ENCODE data around the gene AKAP12. TPM values are rescaled to one million over a fixed set of nuclear protein-coding genes. Genes with fewer than 3 reads are reported as not detected.
"Not testable (repeated sequence)": the region's sequence is repeated elsewhere in the genome, so short reads cannot be mapped to it uniquely, and the experiment has no call there.

The AKAP12 gene
- total RNA-seq, 1 donor from 2014 or later = 5.0 TPM

DNA sequence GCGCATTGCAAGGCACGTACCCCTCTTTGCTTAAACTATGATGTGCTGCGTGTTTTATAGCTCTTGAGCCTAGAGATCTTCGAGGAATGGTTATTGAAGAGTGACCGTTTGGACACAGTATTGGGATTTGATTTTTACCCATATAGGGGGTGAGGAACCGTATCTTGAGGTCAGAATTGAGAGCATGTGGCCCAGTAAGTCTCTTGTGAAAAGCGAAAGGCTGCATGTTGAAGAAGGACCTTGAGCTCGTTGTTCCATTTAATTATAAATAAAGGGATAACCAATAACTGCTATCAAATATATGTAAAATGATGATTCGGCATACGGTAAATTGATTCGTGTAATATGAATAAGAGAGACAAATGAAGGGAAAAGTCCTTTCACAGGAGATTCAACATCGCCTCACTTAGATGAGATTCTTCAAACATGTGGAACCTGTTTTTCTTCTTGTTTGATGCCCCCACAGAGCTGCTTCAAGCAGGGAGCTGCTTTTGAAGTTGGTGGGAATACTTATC is 66.6 kb downstream of the AKAP12 start:
- intact Hi-C loops (cut with micrococcal nuclease) = no loop called here

DNA sequence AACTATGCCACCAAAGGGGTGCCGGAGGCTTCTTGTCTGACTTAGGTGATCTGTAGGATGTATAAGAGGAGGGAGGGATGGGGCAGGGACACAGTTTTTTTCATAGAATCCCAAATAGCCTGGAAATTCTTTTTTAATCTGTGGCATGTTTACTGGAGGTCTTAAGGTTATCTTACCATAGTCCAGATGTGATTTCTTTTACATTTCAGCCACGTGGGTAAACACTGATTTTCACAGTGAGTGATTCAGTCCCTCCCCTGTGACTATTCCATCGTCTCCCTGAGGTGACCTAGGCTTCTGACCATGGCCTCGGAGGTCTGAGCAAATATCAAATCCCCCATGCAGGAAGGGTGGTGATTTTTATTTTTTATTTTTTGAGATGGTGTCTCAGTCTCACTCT is 67.7 kb downstream of the AKAP12 start:
- intact Hi-C loops (cut with micrococcal nuclease) = no loop called here

DNA sequence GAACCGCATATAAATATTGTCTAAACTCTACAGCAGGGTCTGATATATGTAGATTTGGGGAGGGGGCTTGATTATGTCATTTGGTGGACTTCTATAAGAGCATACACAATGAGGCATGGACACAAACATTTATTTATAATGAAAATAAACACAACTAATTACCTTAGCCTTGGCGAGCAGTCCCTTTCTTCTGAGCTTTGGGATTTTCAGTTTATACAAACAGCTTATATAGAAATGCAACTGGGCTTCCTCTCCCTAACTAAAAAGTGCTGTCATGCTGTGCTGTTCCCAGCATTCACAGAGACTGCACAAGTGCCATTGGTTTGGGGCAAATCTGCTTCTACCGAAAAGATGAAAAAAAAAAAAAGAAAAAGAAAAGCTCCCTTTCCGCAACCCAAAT is 69.9 kb downstream of the AKAP12 start:
- intact Hi-C loops (cut with micrococcal nuclease) = no loop called here

DNA sequence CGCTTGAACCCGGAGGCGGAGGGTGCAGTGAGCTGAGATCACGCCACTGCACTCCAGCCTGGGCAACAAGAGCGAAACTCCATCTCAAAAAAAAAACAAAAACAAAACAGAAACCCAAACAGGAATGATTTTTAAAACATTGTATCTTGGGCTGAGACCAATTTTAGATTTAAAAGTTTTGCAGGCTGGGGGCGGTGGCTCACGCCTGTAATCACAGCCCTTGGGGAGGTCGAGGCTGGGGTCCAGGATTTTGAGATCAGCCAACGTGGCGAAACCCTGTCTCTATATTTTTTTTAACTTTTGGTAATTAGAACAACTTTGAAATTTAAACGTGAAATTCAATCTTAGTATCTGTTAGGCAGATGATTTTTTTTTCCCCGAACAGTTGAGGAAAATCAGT is 70.5 kb downstream of the AKAP12 start:
- intact Hi-C loops (cut with micrococcal nuclease) = no loop called here

DNA sequence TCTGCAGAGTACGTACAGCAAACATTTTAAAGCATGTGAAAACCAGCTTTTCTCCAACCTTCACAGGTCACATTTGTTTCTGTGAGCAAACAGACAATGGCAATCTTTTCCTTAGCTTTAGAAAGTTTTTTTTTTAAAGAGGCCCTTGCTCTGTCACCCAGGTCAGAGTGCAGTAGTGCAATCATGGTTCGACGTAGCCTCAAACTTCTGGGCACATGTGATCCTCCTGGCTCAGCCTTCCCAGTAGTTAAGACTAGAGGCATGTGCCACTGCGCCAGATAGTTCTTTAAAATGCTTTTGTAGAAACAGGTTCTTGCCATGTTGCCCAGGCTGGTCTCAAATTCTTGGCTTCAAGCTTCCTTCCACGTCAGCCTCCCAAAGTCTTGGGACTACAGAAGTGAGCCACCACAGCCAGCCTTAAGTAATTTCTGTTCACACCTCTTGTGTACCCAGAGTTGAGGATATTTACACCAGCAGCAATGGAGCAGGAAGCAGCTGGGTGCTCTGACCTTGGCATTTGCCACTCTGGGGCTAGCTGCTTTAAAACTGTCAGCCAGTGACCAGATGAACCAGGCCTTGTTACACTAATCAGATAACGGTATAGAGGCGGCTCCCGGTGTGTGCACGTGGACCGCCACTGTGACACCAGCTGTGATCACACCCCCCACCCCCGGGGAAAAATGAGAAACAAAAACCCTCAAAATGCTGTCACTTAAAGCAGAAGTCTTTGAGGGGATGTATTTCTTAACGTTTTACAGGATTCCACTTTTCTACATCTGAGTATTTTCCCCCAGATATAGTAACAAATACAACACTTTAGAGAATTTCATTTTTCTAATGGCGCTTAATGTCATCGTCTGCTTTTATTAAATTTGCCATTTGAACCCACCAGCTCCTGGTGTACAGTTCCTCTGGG is 71.3 kb downstream of the AKAP12 start:
- intact Hi-C loops (cut with micrococcal nuclease) = no loop called here

DNA sequence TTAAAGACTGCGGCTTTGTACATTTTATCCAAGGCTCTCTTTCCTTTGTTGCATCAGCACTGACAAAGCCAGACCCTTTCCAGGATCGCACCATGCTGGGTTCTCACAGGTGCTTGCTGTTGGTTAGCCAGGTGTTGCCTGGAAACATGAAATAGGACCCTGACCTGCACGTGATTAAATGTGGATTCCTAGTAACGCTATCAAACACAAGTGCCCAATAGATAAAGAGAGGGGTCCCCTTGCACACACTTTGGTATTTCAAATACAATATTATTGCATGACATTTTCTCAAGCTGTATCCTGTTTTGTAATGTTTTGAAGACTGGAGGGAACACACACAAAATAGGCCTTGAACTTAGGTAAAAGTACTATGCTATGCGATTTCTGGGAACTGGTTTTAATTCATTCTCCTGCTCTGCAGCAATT is 73.3 kb downstream of the AKAP12 start:
- intact Hi-C loops (cut with micrococcal nuclease) = no loop called here

DNA sequence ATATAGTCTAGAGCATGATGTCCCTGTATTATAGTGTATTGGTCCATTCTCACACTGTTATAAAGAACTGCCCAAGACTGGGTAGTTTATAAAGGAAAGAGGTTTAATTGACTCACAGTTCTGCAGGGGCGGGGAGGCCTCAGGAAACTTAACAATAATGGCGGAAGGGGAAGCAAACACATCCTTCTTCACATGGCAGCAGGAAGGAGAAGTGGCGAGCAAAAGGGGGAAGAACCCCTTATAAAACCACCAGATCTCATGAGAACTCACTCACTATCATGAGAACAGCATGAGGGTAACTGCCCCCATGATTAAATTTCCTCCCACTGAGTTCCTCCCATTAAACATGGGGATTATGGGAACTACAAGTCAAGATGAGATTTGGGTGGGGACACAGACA is 75.9 kb downstream of the AKAP12 start:
- intact Hi-C loops (cut with micrococcal nuclease) = not testable (repeated sequence)

DNA sequence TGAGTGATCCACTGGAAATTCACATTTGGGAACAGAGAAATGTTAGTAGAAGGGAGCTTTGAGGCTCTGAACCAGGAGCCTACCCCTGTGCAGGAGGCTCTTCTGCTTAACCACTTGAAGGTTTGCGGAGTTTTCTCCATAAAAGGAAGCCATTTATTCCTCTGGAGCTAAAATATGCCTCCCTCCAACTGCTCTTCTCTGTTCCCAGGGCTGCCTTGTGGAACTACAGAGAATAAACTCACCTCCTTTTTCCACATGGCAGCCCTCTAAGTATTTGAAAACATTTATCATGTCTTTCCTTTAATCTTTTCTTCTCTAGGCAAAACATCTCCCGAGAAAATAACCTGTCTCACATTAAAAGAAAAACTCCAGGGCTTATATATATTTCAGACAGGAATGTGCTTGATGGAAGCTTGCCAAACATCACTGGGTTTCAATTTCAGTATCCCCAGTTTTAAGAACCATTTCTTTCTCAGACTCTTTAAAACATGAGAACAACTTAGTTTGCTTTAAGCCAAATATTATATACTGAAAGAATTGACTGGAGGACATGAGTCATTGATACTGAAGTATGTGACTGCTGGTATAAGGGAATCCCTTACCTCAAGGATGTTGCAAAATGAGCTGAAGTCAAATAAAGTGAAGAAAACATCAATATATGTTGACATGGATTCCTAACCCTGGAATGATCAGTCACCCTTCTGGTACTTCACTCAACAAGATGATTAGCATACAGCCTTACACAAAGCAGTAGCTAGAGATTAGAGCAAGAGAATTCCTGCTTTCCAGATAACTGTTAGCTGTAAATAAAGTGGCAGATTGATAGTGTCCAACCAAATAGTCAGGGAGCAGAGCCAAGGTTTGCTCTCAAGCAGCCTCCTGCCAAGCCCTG is 77.6 kb downstream of the AKAP12 start:
- intact Hi-C loops (cut with micrococcal nuclease) = no loop called here

DNA sequence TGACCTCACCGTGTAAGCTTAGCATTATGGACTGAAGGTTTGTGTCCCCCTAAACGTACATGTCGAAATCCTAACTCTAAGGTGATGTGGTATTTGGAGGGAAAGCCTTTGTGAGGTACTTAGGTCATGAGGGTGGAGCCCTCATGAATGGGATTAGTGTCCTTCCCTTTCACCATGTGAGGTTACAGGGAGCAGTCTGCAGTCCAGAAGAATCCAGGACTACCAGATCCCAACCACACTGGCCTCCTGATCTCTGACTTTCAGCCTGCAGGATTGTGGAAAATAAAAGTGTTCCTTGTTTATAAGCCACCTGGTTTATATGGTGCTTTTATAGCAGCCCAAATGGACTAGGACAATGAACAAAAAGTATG is 78.2 kb downstream of the AKAP12 start:
- intact Hi-C loops (cut with micrococcal nuclease) = no loop called here

DNA sequence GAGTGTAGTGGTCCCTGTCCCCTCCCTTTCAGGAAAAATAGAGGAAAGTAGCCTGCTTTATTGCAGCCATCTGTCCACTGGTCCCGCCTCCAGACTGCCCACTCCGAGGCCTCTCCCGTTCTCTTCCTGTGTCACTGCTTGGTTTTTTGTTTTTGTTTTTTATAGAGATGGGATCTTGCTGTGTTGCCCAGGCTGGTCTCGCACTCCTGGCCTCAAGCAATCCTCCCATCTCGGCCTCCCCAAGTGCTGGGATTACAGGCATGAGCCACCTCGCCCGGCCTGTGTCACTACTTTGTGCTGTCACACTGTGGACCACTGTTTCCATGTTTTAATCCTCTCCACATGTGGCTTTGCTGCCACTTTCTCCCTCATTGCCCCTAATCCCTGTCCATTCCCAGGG is 80.4 kb downstream of the AKAP12 start:
- intact Hi-C loops (cut with micrococcal nuclease) = loop anchor here (5.0 to 10.0 kb wide), 4 partner anchors 33 to 503 kb away; no protein-coding TSS in a partner anchor

DNA sequence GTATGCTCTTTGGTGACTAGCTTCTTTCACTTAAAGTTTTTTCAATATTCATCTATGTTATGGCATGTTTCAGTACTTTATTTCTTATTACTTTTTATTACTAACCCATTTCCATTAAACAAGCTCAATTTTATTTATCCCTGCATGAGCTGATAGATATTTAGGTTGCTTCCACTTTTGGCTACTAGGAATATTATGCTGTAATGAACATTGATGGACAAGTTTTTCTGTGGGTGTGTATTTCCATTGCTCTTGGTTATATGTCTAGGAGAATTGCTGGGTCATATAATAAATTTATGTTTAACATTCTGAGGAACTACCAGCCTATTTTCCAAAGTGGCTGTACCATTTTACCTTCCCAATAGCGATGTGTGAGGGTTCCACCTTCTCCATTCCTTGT is 81.7 kb downstream of the AKAP12 start:
- intact Hi-C loops (cut with micrococcal nuclease) = loop anchor here (5.0 to 10.0 kb wide), 4 partner anchors 34 to 504 kb away; no protein-coding TSS in a partner anchor

DNA sequence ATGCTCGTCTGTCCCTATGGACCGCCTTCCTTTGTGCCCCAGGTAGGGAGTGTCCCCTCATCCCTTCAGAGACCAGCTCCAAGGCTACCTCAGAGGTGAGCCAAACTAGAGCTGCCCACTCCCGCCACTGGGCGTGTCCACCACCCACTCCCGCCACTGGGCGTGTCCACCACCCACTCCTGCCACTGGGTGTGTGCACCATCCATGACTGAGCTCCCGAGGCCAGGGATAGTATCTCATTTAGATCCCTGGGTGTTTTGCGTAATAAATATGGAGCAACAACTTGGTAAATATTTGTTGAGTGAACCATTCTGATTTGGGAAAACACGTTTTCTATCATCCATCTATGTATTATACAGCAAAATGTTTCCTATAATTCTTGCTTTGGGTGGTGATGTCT is 82.8 kb downstream of the AKAP12 start:
- intact Hi-C loops (cut with micrococcal nuclease) = loop anchor here (5.0 to 10.0 kb wide), 4 partner anchors 35 to 505 kb away; no protein-coding TSS in a partner anchor

DNA sequence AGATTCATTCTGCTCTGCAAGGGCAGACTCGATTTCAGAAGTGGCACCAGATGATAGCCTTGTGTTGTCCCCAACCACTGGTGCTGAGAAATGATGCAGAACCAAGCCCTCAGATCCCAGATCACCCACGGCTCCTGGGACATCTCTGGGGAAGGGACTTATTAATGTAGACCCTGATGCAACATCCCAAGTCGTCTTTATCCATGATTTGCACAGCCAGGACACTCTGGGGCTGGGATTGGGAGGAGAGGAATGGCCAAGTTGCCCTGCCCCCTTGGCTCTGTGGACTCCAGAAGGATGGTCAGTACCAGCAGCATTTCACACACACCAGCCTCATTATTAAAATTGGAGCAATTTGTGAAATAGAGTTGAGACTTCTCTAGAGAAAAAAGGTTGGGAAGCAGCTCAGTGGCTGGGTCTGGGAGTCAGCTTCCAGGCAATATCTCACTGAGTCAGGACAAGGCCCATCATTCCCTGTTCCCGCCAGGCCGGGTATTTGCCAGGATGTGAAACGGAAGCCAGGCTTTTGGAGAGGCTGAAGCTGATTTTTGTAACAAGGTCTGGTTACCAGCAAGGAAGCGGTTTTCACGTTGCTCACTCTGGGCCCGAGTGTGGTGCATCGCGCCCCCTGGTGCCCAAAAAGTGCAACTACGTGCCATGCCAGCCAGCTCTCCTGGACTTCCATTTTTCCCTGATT is 84.2 kb downstream of the AKAP12 start:
- intact Hi-C loops (cut with micrococcal nuclease) = loop anchor here (1.0 to 10.0 kb wide), 6 partner anchors 37 to 507 kb away; no protein-coding TSS in a partner anchor

DNA sequence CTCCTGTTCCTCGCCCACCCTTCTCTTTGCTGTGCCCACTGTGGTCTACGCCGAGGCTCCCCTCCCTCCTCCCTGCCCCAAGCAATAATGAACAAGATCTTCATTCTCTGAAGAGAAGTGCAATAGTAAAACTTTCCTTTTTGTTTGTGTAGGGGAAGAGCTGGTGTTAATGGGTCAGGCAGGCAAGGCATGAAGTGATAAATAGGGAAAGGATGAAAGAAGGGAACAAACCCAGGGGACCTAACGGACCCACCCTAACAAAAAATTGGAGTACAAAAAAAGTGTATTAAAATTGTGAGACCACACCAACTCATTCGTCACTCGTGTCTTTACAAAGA is 84.7 kb downstream of the AKAP12 start:
- intact Hi-C loops (cut with micrococcal nuclease) = loop anchor here (1.0 to 10.0 kb wide), 6 partner anchors 37 to 507 kb away; no protein-coding TSS in a partner anchor

DNA sequence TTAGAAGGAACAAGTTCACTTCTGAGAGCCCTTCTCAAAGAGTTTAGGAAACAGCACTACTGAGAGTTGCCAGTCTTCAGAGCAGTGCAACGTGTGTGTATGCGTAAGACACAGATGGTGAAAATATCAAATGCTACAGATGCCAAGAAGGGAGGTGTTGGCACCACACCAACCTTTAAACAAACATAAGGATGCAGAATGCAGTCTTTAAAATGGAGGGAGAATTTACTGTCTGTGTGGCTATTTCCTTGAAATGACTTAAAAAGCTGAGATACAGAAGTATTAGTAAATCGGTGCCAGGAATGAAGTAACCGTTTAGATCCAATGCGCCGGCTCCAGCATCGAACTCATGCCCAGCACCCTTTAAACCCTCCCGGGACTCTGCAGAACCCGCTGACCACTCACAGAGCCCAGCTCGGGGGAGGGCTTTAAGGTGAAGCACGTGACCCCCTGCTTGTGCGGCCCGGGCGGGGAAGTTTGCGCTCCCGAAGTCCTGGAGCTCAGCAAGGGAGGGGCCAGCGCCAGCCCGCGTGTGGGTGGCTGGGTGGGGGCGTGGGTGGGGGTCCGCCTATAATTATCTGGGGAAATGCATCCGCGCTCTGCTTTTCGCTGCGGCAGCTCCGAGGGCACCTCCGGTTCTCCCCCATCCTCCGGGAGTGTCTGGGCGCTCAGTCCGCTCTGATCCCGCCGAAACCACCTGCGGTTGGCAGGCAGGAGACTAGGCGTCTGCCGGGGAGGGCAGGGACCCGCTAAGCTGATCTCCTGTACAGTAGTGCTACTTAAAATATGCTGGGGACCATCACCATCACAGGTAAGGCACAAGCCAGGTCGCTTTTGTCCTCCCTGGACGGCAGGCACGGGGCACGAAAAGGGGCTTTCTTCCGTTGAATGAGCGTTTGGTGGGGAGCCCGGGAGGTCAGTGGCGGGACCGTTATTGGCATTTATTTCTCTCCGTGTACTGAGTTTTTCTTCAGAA is 85.6 kb downstream of the AKAP12 start:
- intact Hi-C loops (cut with micrococcal nuclease) = loop anchor here (10.0 kb wide), 2 partner anchors 81 to 211 kb away; no protein-coding TSS in a partner anchor

DNA sequence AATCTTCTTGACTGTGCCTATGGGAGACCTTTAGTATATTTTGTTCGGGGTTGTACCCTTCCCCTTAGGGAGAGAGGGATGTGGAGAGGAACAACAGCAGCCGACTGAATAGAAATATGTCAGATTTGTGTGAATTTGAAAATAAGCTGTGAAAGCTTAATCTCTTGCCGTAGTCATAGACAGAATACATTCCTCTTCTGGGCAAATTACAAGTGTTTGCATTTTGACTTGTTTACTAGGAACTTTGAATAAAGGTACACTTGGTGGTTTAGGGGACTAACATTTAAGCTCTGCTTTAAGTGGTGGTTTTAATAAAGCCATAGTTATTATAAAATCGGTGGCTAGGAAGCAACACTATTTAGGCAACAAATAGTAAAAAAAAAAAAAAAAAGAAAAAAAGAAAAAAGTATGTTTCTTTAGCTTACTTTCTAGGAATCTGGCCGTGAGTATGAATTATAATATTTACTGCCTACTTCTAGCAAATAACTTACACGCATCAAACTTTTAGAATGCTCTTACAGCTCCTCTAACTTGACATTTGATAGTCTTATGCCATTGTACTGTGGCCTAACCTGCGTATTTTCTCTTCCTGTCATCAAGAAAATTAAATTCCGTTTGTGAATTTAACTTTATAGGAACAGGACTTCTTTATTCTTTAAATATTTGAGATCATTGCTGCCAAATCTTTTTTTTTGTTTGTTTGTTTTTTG is 86.5 kb downstream of the AKAP12 start:
- intact Hi-C loops (cut with micrococcal nuclease) = loop anchor here (10.0 kb wide), 2 partner anchors 81 to 211 kb away; no protein-coding TSS in a partner anchor

DNA sequence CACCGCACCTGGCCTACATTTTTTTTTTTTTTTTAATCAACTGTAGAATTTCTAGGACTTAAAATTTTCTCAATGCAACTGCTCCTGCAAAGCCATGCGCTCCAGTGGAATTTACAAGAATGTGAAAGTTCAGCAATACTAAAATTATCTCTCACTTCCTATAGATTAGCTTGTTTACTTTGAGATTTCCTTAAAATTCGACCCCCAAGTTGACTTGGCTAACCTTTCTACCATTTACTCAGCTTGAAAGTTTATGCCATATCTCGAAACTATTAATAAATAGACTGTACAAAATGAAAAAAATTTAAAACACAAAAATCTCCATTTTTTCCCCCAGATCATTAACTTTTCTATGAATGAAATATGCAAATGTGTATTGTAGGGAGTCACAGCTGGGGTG is 87.3 kb downstream of the AKAP12 start:
- intact Hi-C loops (cut with micrococcal nuclease) = loop anchor here (10.0 kb wide), 2 partner anchors 82 to 212 kb away; no protein-coding TSS in a partner anchor

DNA sequence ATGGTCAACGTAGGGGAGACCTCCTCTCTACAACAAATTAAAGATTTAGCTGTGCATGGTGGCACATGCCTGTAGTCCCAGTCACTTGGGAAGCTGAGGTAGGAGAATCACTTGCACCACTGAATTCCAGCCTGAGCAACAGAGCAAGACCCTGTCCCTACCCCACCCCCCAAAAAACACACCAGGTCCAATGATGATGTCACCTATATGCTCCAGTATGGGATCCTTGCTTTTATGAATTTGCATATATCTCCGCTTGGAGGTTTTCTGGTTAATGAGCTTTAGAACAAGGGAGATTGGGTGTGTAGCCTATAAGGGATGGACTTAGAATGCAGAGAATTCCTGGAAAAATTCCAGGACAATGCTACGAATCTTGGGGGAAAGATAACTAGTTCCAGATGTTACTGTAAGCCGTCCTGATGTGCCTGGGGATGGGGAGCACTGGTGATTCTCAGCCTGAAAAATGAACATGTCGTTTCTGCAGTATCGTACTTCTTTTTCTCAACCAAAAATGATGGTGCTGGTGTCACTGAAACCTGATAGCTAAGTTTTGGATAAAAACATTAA is 90.4 kb downstream of the AKAP12 start:
- intact Hi-C loops (cut with micrococcal nuclease) = no loop called here

DNA sequence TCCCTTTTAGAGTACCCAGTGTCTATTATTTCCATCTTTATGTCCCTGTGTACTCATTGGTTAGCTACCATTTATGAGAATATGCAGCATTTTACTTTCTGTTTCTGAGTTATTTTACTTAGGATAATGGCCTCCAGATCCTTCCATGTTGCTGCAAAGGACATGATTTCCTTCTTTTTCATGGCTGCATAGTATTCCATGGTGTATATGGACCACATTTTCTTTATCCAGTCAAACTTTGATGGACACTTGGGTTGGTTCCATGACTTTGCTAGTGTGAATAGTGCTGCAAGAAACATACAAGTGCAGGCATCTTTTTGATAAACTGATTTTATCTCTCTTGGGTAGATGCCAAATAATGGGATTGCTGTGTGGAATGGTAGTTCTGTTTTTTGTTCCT is 96.2 kb downstream of the AKAP12 start:
- intact Hi-C loops (cut with micrococcal nuclease) = loop anchor here (2.0 kb wide), 1 partner anchor 443 kb away; no protein-coding TSS in a partner anchor

Measured in T-helper 2 cell treated with Interferon-gamma antibody and Interleukin-4, amounts not matched to agents 100 ng/mL and 5 ng/mL, for 36 hours (primary cell).